Mesodermal cell (in vitro differentiated cells): Measurements from ENCODE around the gene CYTH4.
"Not testable (repeated sequence)": the region's sequence is repeated elsewhere in the genome, so short reads cannot be mapped to it uniquely, and the experiment has no call there.

Source experiments
- H3K27ac ChIP-seq: 2 replicates; pipeline ENCODE4 v1.7.0; 2013; ENCODE audit warnings: mild to moderate bottlenecking, low read depth, low read length, moderate library complexity; ENCODE audit not compliant: severe bottlenecking
- H3K36me3 ChIP-seq: 2 replicates; pipeline ENCODE4 v1.7.1; 2013; ENCODE audit warnings: mild to moderate bottlenecking, low read length, moderate library complexity; ENCODE audit not compliant: control insufficient read depth, insufficient read depth
- H3K4me1 ChIP-seq: one replicate; pipeline ENCODE4 v1.7.1; 2013; ENCODE audit warnings: mild to moderate bottlenecking, low read length; ENCODE audit not compliant: insufficient read depth, control insufficient read depth, poor library complexity, severe bottlenecking
- H3K4me3 ChIP-seq: 2 replicates; pipeline ENCODE4 v1.7.0; 2013; ENCODE audit warnings: low read length, control low read depth, mild to moderate bottlenecking; ENCODE audit not compliant: insufficient read depth, poor library complexity, severe bottlenecking; ENCODE audit errors: extremely low read depth
- H3K9me3 ChIP-seq: 2 replicates; pipeline ENCODE4 v1.7.1; 2013; ENCODE audit warnings: mild to moderate bottlenecking, low read length, moderate library complexity; ENCODE audit not compliant: control insufficient read depth
- WGBS, 2 experiments: methylation state at CpG; one replicate each; pipeline ENCODE4 v1.1.5; 2013; ENCODE audit warnings: missing lambda C conversion rate in 2 of 2; ENCODE audit not compliant: insufficient coverage in 2 of 2; 5-methylcytosine and 5-hydroxymethylcytosine counted together

Gene CYTH4

GRCh38 chr22:37325039-37325395 lies 42.7 kb downstream of the CYTH4 start:
- Histone ChIP-seq H3K4me1 (no peaks in the 10 kb centered on the region), H3K36me3 (no peaks in the 10 kb centered on the region), H3K4me3 (no peak overlapping the region), H3K27ac (no peak overlapping the region), H3K9me3 (no peaks in the 10 kb centered on the region)
- WGBS, 2 experiments = 0 to 11% methylated on average over 2 to 16 of the region's 21 CpGs

GRCh38 chr22:37326726-37327125 lies 44.4 kb downstream of the CYTH4 start:
- no peaks in the 10 kb centered on the region for H3K9me3 ChIP-seq
- no peak overlapping the region for H3K27ac ChIP-seq
- no peaks in the 10 kb centered on the region for H3K36me3 ChIP-seq
- H3K4me1 ChIP-seq = no peaks in the 10 kb centered on the region
- H3K4me3 ChIP-seq = no peak overlapping the region
- WGBS, 2 experiments = 67 to 71% methylated on average over 5 of the region's 7 CpGs

- no peaks in the 10 kb centered on the region for H3K9me3 ChIP-seq
- no peak overlapping the region for H3K4me3 ChIP-seq
- no peak overlapping the region for H3K27ac ChIP-seq
- H3K36me3 ChIP-seq = no peaks in the 10 kb centered on the region
- H3K4me1 ChIP-seq = no peaks in the 10 kb centered on the region
- 85 to 93% methylated on average over 5 to 6 of the region's 8 CpGs for WGBS, 2 experiments
Observed at GRCh38 chr22:37328017-37328416, 45.7 kb downstream of the CYTH4 start.

GRCh38 chr22:37328538-37329237 lies 46.4 kb downstream of the CYTH4 start:
- H3K9me3 ChIP-seq, H3K27ac ChIP-seq, H3K36me3 ChIP-seq, H3K4me3 ChIP-seq, H3K4me1 ChIP-seq: not testable (repeated sequence)
- WGBS, 2 experiments = 48 to 59% methylated on average over 5 of the region's 6 CpGs

GRCh38 chr22:37329238-37330140 lies 47.2 kb downstream of the CYTH4 start:
- H3K36me3 ChIP-seq = no peaks in the 10 kb centered on the region
- no peaks in the 10 kb centered on the region for H3K4me1 ChIP-seq
- H3K9me3 ChIP-seq = no peaks in the 10 kb centered on the region
- no peak overlapping the region for H3K27ac ChIP-seq
- H3K4me3 ChIP-seq = no peak overlapping the region
- WGBS, 2 experiments = 78 to 81% methylated on average over 12 to 14 of the region's 14 CpGs

DNA sequence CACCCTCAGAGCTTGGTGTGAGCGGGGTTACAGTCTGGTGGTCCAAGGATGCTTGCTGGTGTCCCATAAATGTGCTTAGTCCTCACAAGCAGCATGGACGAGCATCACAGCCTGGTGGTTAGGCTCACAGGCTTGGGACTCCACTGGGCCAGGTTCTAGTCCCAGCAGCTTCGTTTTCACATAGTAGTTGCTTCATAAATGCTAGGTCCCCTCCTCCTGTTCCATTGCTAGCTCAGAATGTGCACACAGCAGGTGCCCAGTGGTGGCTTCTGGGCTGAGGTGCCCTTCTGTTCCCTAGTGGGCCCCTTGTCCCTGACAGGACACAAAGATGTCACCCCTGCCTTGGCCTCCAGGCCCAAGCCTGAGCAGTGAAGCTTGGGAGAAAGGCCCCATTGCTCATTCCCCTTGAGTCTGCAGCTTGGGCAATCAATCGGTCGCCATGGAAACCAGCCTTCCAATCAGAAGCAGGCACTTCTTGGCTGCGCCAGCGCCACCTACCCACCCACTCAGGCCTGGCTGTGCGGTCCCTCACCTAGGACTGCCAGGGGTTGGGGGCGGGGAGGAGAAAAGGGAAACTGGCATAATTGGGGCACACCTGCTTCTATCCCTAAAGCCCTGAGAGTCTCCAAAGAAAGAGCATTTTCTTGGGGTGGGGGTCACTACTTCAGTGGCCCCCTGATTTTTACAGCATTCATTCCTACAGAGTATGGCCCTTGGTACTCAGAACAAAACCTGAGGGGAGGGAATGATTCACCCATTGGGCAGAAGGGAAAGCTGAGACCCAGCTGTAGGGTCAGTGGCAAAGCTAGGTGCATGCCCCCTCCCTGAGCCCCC lies 48.1 kb downstream of the CYTH4 start:
- H3K4me3 ChIP-seq = no peak overlapping the region
- WGBS, 2 experiments = 39 to 65% methylated on average over 3 to 6 of the region's 9 CpGs
- no peak overlapping the region for H3K27ac ChIP-seq

GRCh38 chr22:37331034-37331428 lies 48.7 kb downstream of the CYTH4 start:
- 86 to 100% methylated on average over 1 to 5 of the region's 7 CpGs for WGBS, 2 experiments
- Histone ChIP-seq H3K4me1 (no peaks in the 10 kb centered on the region), H3K4me3 (no peak overlapping the region), H3K27ac (no peak overlapping the region), H3K36me3 (no peaks in the 10 kb centered on the region), H3K9me3 (no peaks in the 10 kb centered on the region)

More for the DNA sequence above, 48.1 kb downstream of the CYTH4 start:
- Histone ChIP-seq H3K9me3 (no peaks in the 10 kb centered on the region), H3K36me3 (no peaks in the 10 kb centered on the region), H3K4me1 (no peaks in the 10 kb centered on the region)

- 79 to 85% methylated on average over 8 of the region's 9 CpGs for WGBS, 2 experiments
- no peak overlapping the region for H3K4me3 ChIP-seq
- no peak overlapping the region for H3K27ac ChIP-seq
- no peaks in the 10 kb centered on the region for H3K9me3 ChIP-seq
- H3K36me3 ChIP-seq = no peaks in the 10 kb centered on the region
- H3K4me1 ChIP-seq = peaks cover 3% of the 10 kb centered on the region
Observed at GRCh38 chr22:37331856-37332536, 49.7 kb downstream of the CYTH4 start.

GRCh38 chr22:37333724-37334460 lies 51.6 kb downstream of the CYTH4 start:
- Histone ChIP-seq H3K27ac (no peak overlapping the region), H3K36me3 (no peaks in the 10 kb centered on the region), H3K4me1 (peaks cover 3% of the 10 kb centered on the region), H3K4me3 (no peak overlapping the region), H3K9me3 (no peaks in the 10 kb centered on the region)
- 36 to 50% methylated on average over 7 of the region's 11 CpGs for WGBS, 2 experiments

- WGBS, 2 experiments = 1 to 3% methylated on average over 24 to 28 of the region's 42 CpGs
- no peak overlapping the region for H3K4me3 ChIP-seq
- no peaks in the 10 kb centered on the region for H3K9me3 ChIP-seq
- no peaks in the 10 kb centered on the region for H3K36me3 ChIP-seq
- no peak overlapping the region for H3K27ac ChIP-seq
- H3K4me1 ChIP-seq = peaks cover 3% of the 10 kb centered on the region
Observed at GRCh38 chr22:37334461-37334858, 52.2 kb downstream of the CYTH4 start.
